Activated CD8-positive, alpha-beta memory T cell treated with anti-CD3 and anti-CD28 coated beads for 36 hours (primary cell): ENCODE results near the gene SPATS2L. TPM values are rescaled to one million over a fixed set of nuclear protein-coding genes. Genes with fewer than 3 reads are reported as not detected.

Source experiments
- CTCF ChIA-PET: fragments of 350-600 bp; sonication (Branson Sonifier 250); formaldehyde crosslinking; loops from one replicate; lab custom pipeline; 2021; ENCODE audit warnings: antibody characterized with exemption; lab: Charles Lee
- POLR2A ChIA-PET: fragments of 350-600 bp; sonication (Branson Sonifier 250); formaldehyde crosslinking; loops from one replicate; lab custom pipeline; 2021; ENCODE audit warnings: antibody characterized with exemption; lab: Charles Lee
- total RNA-seq, 2 experiments: library from RNA; stranded (reverse); gene quantifications; one replicate each; pipeline ENCODE4 v1.2.3, GENCODE V29; 2021

Gene SPATS2L
- total RNA-seq, 2 experiments from 2014 or later, result 14.1 to 17.7 TPM

- ChIA-PET POLR2A (interaction anchor here (2.0 kb wide), 1 partner anchor 16 kb away, joined by 5 read pairs; no protein-coding TSS in a partner anchor), CTCF (interaction anchor here (0.6 to 3.4 kb wide), 6 partner anchors 9 to 490 kb away, joined by 3 to 27 read pairs (median 4); no protein-coding TSS in a partner anchor)
Measured at GRCh38 chr2:200470230-200470629, 163.7 kb downstream of the SPATS2L start.

GRCh38 chr2:200471324-200471848, 164.9 kb downstream of the SPATS2L start:
- CTCF ChIA-PET, result interaction anchor here (0.7 to 3.4 kb wide), 5 partner anchors 11 to 491 kb away, joined by 3 to 27 read pairs (median 6); no protein-coding TSS in a partner anchor
- POLR2A ChIA-PET, result interaction anchor here (2.0 kb wide), 1 partner anchor 17 kb away, joined by 5 read pairs; no protein-coding TSS in a partner anchor

- POLR2A ChIA-PET, result no interaction called here
- CTCF ChIA-PET, result interaction anchor here (0.7 to 3.4 kb wide), 3 partner anchors 11 to 45 kb away, joined by 4 to 27 read pairs (median 6); no protein-coding TSS in a partner anchor
Measured at GRCh38 chr2:200471928-200472645, 165.6 kb downstream of the SPATS2L start.

- CTCF ChIA-PET, result interaction anchor here (3.4 kb wide), 1 partner anchor 10 kb away, joined by 27 read pairs; no protein-coding TSS in a partner anchor
- POLR2A ChIA-PET, result no interaction called here
Measured at GRCh38 chr2:200472853-200473464, 166.5 kb downstream of the SPATS2L start.

GRCh38 chr2:200475795-200476194, 169.3 kb downstream of the SPATS2L start:
- CTCF ChIA-PET, result interaction anchor here (1.1 kb wide), 1 partner anchor 490 kb away, joined by 3 read pairs; no protein-coding TSS in a partner anchor
- POLR2A ChIA-PET, result no interaction called here

GRCh38 chr2:200476836-200477235, 170.3 kb downstream of the SPATS2L start:
- CTCF ChIA-PET, result interaction anchor here (1.1 kb wide), 1 partner anchor 491 kb away, joined by 3 read pairs; no protein-coding TSS in a partner anchor
- POLR2A ChIA-PET, result no interaction called here

GRCh38 chr2:200477667-200478131, 171.2 kb downstream of the SPATS2L start:
- ChIA-PET POLR2A (no interaction called here), CTCF (interaction anchor here (0.6 to 1.6 kb wide), 2 partner anchors 12 to 700 kb away, joined by 3 to 6 read pairs; no protein-coding TSS in a partner anchor)

- ChIA-PET POLR2A (no interaction called here), CTCF (interaction anchor here (1.3 to 5.5 kb wide), 2 partner anchors 8 to 10 kb away, joined by 5 to 27 read pairs; no protein-coding TSS in a partner anchor)
Measured at GRCh38 chr2:200479692-200480265, 173.3 kb downstream of the SPATS2L start.

GRCh38 chr2:200482194-200482593, 175.7 kb downstream of the SPATS2L start:
- ChIA-PET POLR2A (no interaction called here), CTCF (interaction anchor here (0.7 to 5.5 kb wide), 6 partner anchors 11 to 509 kb away, joined by 3 to 27 read pairs (median 4); partner anchors contain the start of gene KCTD18)

GRCh38 chr2:200483729-200484198, 177.3 kb downstream of the SPATS2L start:
- CTCF ChIA-PET, result interaction anchor here (0.8 to 5.5 kb wide), 4 partner anchors 12 to 510 kb away, joined by 3 to 27 read pairs (median 4); partner anchors contain the start of gene KCTD18
- POLR2A ChIA-PET, result no interaction called here

- ChIA-PET POLR2A (no interaction called here), CTCF (interaction anchor here (1.6 to 5.5 kb wide), 3 partner anchors 14 to 511 kb away, joined by 3 to 27 read pairs (median 6); no protein-coding TSS in a partner anchor)
Measured at GRCh38 chr2:200484934-200485333, 178.4 kb downstream of the SPATS2L start.

GRCh38 chr2:200486529-200486928, 180.0 kb downstream of the SPATS2L start:
- ChIA-PET POLR2A (no interaction called here), CTCF (interaction anchor here (0.8 kb wide), 1 partner anchor 112 kb away, joined by 3 read pairs; no protein-coding TSS in a partner anchor)

GRCh38 chr2:200488169-200488568, 181.7 kb downstream of the SPATS2L start:
- POLR2A ChIA-PET, result no interaction called here
- CTCF ChIA-PET, result no interaction called here

- ChIA-PET POLR2A (no interaction called here), CTCF (no interaction called here)
Measured at GRCh38 chr2:200490001-200490400, 183.5 kb downstream of the SPATS2L start.

GRCh38 chr2:200492656-200493055, 186.2 kb downstream of the SPATS2L start:
- ChIA-PET POLR2A (no interaction called here), CTCF (interaction anchor here (1.5 kb wide), 1 partner anchor 11 kb away, joined by 4 read pairs; no protein-coding TSS in a partner anchor)

- CTCF ChIA-PET, result interaction anchor here (1.5 kb wide), 1 partner anchor 13 kb away, joined by 4 read pairs; no protein-coding TSS in a partner anchor
- POLR2A ChIA-PET, result no interaction called here
Measured at GRCh38 chr2:200494048-200494447, 187.6 kb downstream of the SPATS2L start.

- POLR2A ChIA-PET, result no interaction called here
- CTCF ChIA-PET, result no interaction called here
Measured at GRCh38 chr2:200496696-200497095, 190.2 kb downstream of the SPATS2L start.

GRCh38 chr2:200498402-200499162, 192.1 kb downstream of the SPATS2L start:
- ChIA-PET POLR2A (no interaction called here), CTCF (interaction anchor here (0.6 kb wide), 1 partner anchor 166 kb away, joined by 4 read pairs; no protein-coding TSS in a partner anchor)
